GM21423 (cell line): ENCODE measurements around the gene SAP30BP.
A peak's percentile ranks its signal among the peaks of the same experiment; 100 is the strongest.

ENCODE experiments used
- ATAC-seq: cut with Tn5 transposase; IDR thresholded peaks from one replicate; pipeline ENCODE4 v1.9.1; 2021; ENCODE audit warnings: mild to moderate bottlenecking, moderate library complexity; ENCODE audit not compliant: unreplicated experiment

SAP30BP gene

GRCh38 chr17:75684924-75685323, 17.8 kb downstream of the SAP30BP start:
- ATAC-seq = no peak

DNA sequence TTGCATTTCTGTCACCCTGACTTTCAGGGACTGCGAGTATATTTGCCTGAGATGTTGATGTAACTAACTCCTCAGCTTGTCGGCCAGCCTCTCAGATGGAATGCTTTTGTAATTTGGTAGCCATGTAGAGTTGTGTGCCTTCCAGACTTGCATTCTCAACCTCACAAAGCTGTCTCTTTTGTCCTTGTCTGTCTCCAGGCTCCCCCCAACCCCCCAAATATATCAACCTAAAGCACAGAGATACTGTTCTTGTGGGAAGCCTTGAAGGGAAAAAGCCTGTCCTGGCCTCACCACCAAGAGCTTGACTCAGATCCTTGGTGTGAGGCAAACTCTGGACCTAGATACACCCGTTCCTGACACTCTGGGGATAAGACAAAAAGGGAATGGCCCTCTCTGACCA, 18.4 kb downstream of the SAP30BP start:
- ATAC-seq = no peak

DNA sequence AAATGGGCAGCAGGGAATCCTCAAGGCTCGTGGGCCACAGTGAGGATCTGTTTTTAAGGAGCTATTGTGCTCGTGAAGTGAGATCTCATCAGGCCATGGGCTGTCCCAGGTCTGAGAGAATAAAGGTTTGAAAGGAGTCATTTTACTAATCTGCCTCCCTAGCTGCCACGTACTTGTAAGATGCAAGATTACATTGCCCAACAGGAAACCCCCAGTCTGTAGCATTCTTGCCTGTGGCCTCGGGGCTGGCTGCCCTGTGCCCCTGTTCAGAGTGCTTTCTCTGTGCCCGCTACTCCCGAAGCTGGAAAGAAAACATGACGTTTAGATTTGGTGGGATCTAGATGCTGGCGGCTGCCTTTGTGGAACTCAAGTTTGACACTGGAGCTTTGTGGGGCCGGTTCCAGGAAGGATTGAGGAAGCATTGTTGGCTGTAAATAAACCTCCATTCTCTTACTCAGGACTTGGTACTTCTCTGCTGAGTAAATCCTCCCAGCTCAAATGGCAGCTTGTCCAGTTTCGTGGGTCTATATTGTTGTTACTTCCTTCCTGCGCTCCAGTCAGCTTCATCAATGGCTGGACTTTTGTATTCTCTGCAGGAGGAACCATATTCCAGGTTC, 21.2 kb downstream of the SAP30BP start:
- ATAC-seq = no peak

DNA sequence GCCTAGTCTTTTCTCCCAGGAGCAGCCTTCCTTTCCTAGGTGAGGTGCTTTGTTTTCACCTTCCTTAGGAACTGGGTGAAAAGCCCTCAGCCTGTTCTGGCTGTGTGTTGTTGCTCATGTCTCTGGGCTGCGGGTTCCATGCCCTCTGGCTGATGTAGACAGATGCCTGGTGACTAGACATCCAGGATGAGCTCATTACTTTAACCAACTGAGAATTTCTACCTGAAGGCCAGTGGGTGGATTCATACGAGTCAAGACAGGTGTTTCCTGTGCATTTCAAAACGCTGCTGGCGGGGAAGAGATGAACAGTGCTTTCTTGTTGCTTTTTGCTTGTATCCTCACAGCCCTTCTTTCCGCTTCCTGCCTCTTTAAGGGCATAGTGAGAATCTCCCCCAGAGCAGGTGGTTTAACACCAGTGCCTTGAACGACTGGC, 22.3 kb downstream of the SAP30BP start:
- ATAC-seq = peak; percentile 49

- no peak for ATAC-seq
Measured at GRCh38 chr17:75691371-75691791, 24.2 kb downstream of the SAP30BP start.

- no peak for ATAC-seq
Measured at GRCh38 chr17:75691801-75692626, 24.9 kb downstream of the SAP30BP start.

DNA sequence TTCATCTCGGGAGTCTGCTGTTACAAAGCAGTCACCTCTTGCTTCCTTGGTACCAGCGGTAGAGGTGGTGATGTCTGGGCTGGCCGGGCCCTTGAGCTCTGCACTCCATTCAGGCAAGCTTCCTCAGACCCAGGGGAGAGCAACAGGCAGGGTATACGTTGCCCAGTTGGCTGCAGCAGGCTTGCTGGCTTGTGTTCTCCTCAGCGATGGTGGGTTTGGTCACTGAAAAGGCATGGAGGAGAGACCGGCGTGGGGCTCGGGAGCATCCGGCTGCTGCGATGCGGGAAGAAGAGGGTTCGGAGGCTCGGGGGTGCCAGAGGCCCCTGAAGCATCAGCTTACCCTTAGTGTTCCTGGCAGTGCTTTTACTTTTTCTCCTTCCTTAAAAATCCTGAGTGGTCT, 25.8 kb downstream of the SAP30BP start:
- ATAC-seq = no peak

DNA sequence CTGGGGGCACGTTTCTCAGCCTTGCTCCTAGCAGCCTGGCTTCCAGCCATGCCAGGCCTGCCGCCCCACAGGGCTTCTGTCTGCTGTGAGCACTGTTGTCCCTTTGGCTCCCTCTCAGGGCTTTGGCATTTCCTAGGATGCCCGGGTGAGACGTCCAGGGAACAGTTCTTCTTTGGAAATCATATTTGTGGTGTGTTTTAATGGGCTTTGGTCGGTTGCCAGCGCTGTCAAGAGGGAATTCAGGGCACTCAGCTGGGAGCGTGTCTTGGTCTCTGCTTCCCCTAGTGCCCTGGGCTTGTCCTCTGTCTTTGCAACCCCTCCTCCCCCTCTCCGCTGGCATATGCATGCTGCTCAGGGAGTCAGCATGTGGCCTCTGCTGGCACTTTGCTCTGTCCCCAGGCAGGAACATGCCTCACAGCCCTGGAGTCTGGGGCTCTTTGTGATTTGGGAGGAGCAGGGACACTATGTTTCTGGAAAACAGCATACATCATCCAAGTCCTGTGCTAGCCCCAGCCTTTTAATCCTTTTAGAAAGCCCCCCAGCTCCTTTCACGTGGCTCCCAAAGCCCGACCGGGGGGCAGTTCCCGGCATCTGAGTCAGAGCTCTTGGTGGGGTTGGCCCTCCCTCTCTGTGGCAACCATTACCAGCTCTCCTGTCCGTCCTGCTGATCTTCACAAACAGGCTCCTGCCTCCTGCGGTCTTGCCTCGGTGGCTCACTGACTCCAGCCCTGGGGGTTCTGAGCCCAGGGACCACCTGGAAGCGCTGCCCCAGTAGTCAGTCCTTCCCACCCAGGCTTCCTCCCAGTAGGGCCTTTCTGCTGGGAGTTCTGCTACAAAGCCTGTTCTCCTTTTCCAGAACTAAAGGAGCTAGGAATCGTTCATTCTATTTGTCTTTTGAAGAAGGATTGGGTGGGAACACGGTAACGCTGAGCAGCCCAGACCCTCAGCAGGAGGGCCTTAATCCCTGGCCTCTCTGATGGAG, 26.7 kb downstream of the SAP30BP start:
- ATAC-seq = no peak

DNA sequence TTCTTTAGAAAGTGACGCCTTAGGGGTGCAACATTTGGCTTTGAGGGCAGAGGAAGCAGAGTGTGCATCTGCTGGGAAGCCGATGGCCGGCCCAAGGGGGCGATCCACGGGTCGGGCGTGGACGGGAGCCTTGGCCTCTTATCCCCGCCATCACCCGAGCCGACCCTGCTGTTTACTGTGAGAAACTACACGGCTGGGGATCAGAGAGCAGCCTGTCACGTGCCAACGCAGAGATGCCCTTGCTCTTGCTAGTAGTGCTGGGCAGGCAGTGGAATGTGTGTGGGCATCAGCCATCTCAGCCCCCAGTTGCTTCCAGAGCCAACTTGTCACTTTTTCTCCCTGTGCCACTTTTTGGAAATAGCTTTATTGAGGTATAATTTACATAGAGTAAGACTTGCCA, 27.4 kb downstream of the SAP30BP start:
- no peak for ATAC-seq

DNA sequence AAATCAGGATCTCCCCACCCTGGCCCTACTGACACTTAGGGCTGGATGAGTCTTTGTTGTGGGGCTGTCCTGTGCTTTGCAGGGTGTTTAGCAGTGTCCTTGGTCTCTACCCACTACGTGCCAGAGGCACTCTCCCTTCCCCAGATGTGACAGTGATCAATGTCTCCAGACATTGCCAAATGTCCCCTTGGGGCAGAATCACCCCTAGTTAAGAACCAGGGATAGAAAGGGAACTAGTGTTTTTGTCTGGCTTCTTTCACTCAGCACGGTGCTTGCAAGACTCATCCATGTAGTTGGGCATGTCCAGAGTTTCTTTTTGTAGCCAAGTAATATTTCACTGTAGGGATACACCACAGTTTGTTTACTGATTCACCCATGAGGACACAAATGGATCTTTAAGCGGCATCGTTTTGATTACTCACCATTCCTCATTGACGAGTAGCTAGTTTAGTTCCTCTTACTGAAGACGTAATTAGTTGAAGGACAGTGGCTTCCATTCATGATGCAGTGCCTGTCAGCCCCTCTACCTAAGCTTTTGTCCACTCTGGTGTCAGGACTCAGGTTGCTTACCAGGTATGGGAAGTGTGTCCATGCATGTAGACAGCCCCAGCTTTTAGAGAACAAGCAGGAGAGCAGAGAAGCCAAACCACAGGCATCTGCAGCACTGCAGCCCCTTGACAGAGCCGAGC, 28.1 kb downstream of the SAP30BP start:
- ATAC-seq = no peak

DNA sequence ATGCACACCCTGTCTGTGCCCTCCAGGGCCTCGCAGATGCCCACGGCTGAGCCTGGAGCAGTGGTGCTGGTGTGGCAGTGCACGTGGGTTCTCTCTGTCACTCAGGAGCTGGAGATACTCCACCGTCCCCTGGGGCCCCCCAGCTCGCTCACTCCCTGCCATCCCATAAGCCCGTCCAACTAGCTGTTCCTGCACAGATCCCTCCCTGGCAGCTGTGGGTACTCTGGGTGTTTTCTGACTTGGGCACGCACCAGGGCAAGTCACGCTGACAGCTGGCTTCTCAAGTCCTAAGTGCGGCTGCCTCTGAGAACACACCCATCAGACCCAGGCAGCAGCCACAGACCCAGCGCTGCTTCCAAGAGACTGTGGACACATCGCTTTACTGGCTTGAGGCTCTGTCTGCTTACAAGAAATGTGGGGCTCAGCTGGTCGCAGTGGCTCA, 28.7 kb downstream of the SAP30BP start:
- ATAC-seq = no peak

DNA sequence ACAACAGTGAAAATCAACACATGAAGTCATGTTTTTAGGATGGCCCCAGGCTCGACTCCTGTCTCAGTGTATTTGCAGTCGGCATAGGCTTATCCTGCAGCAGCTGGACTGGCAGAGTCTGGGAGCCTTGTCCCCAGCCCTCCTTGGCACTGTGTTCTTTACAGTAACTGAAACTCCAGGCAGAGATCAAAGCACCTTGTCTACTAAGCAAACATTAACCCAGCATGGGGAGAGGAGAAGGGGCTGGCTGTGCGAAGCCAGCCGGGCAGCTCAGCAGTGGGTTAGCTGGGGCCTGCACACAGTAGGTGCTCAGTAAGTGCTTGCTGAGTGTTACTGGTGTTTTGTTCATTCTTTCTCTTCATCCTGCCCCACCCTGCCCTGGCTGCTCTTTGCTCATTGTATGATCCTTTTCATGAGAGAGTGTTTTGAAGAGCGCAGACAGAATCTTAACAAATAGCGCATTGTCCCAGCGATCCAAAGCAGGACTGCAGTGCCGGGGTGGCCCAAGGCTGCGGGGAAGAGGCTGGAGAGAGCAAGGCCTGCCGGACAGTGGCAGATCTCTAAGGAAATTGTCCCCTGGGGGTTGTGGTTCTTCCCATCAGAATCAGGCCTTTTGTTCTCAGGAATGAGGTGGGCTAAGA, 30.6 kb downstream of the SAP30BP start:
- ATAC-seq = no peak

DNA sequence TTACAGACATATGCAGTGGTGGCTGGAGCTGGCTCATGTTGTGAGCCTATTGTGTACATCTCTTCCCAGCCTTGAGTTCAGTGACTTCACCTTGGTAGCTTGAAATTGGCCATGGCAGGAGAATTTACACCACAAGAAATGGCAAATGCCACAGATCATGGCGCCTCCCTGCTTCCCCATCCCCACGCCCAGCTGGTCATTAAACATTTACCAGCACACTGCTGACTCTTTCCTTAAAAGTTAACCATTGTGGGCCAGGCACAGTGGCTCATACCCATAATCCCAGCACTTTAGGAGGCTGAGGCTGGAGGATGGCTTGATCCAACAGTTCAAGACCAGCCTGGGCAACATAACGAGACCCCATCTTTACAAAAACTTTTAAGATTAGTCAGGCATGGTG, 31.5 kb downstream of the SAP30BP start:
- ATAC-seq = no peak

GRCh38 chr17:75701288-75701687, 34.1 kb downstream of the SAP30BP start:
- ATAC-seq = no peak

GRCh38 chr17:75703191-75703590, 36.1 kb downstream of the SAP30BP start:
- no peak for ATAC-seq

GRCh38 chr17:75703591-75703990, 36.5 kb downstream of the SAP30BP start:
- no peak for ATAC-seq

DNA sequence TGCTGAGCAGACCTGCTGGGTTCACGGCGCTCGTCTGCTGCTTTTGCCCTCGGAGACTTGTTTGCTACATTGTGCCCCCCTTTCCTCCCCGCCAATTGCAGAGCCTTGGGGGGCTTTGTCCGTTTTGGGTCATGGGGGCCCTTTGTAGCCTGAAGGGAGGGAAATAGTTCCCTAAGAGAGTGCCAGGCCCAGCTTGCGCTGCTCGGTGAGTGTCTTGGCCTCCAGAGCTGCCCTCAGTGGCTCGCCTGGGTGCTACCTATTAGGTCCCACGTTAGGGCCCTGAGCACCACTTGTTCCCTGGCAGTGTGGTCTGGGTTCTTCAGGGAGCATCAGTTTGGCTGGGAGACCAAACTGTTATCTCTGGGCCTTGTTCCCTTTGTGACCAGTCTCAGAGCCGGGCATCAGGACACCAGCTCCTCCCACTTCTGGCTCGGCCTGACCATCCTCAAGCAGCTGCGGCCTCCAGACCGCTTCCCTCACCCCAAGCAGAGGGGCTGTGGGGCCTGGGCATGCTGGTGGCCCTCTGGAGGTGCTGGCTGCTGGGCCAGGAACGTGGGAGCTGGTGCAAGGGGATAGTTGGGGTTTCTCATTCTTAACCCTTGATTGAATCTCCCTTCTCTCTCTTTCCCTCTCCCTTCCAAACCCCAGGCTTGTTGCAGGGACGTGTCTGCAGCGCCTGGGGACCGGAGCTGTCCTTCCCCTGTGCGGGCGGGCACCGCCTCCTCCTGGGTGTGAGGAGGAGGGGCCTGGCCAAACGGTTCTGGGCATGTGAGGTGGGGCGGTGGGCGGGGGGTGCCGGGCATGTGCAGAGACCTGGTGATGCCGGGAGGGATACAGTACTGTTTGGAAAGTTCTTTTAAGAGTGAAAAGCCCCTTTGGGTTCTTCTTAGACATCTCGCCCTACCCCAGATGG, 38.1 kb downstream of the SAP30BP start:
- ATAC-seq = no peak

GRCh38 chr17:75706042-75706728, 39.0 kb downstream of the SAP30BP start:
- ATAC-seq = no peak
